H1 (cell line): ENCODE measurements around the gene ATP8B3. TPM values are rescaled to one million over a fixed set of nuclear protein-coding genes. Genes with fewer than 3 reads are reported as not detected.

Experiments used
- CTCF ChIA-PET: fragments of 300-600 bp; sonication (Branson Sonifier 250); formaldehyde crosslinking; loops from one replicate; lab custom pipeline; 2021; ENCODE audit not compliant: partially characterized antibody; lab: Charles Lee
- POLR2A ChIA-PET: fragments of 300-600 bp; sonication (Branson Sonifier 250); formaldehyde crosslinking; loops from one replicate; lab custom pipeline; 2021; ENCODE audit warnings: inconsistent platforms; ENCODE audit not compliant: partially characterized antibody; lab: Charles Lee
- DNase-seq, 2 experiments: peaks; one replicate each; pipeline versions ENCODE4 v3.0.0 to v3.0.0-alpha.2; 2010 to 2022; ENCODE audit warnings: low spot score in 2 of 2, low read depth in 1 of 2, mixed read lengths in 1 of 2
- FAIRE-seq: peaks from 2 replicates; lab custom pipeline; 2011; peaks lifted over from hg19 to GRCh38; lab: Jason Lieb, UNC
- H2AFZ ChIP-seq: 2 replicates; pipeline ENCODE4 v1.8.1; 2012; ENCODE audit warnings: low read length, inconsistent platforms
- H2AK5ac ChIP-seq: 2 replicates; pipeline ENCODE4 v1.6.1; 2013; ENCODE audit warnings: low read depth, low read length
- H2BK120ac ChIP-seq: replicated peaks from 2 replicates; pipeline ENCODE3; 2013; ENCODE audit warnings: low read depth, low read length, inconsistent platforms
- H2BK12ac ChIP-seq: 2 replicates; pipeline ENCODE4 v1.6.1; 2013; ENCODE audit warnings: low read depth, low read length
- H2BK15ac ChIP-seq: 2 replicates; pipeline ENCODE4 v1.6.1; 2013; ENCODE audit warnings: low read length
- H2BK20ac ChIP-seq: 2 replicates; pipeline ENCODE4 v1.6.1; 2013; ENCODE audit warnings: low read length
- H2BK5ac ChIP-seq: 2 replicates; pipeline ENCODE4 v1.6.1; 2013; ENCODE audit warnings: low read depth, low read length
- H3K14ac ChIP-seq: 2 replicates; pipeline ENCODE4 v1.6.1; 2013; ENCODE audit warnings: inconsistent platforms; ENCODE audit not compliant: insufficient read length
- H3K18ac ChIP-seq: 2 replicates; pipeline ENCODE4 v1.6.1; 2013; ENCODE audit warnings: low read length; ENCODE audit errors: extremely low read depth
- H3K23ac ChIP-seq: 2 replicates; pipeline ENCODE4 v1.6.1; 2013; ENCODE audit warnings: inconsistent platforms; ENCODE audit not compliant: insufficient read length
- H3K23me2 ChIP-seq: 2 replicates; pipeline ENCODE4 v1.6.1; 2013; ENCODE audit warnings: low read depth, low read length
- H3K27ac ChIP-seq: 2 replicates; pipeline ENCODE4 v1.6.1; 2011; ENCODE audit warnings: low read depth, low read length, inconsistent platforms
- H3K27me3 ChIP-seq, 4 experiments: replicated peaks in 1 of 4; 1 replicate in 1 of 4; 2 replicates in 3 of 4; pipeline versions ENCODE4 v1.6.1 to v1.8.1; 2011 to 2013; ENCODE audit warnings: low read length in 3 of 4, mild to moderate bottlenecking in 3 of 4, inconsistent platforms in 2 of 4, mixed read lengths in 2 of 4, moderate library complexity in 1 of 4; ENCODE audit not compliant: control insufficient read depth in 3 of 4, insufficient read depth in 3 of 4; ENCODE audit errors: extremely low read depth in 1 of 4
- H3K36me3 ChIP-seq, 4 experiments: 2 replicates each; pipeline versions ENCODE4 v1.6.1 to v1.8.1; 2011 to 2013; ENCODE audit warnings: mild to moderate bottlenecking in 4 of 4, low read length in 3 of 4, moderate library complexity in 2 of 4, control low read depth in 1 of 4, inconsistent platforms in 1 of 4; ENCODE audit not compliant: insufficient read depth in 4 of 4, control insufficient read depth in 2 of 4
- H3K4ac ChIP-seq: replicated peaks from 2 replicates; pipeline ENCODE3; 2013; ENCODE audit warnings: low read length, low read depth, mixed read lengths, inconsistent platforms; ENCODE audit not compliant: insufficient read length
- H3K4me1 ChIP-seq, 4 experiments: replicated peaks in 1 of 4; 1 replicate in 1 of 4; 2 replicates in 3 of 4; pipeline versions ENCODE4 v1.6.1 to v1.8.1; 2011 to 2013; ENCODE audit warnings: low read length in 3 of 4, inconsistent platforms in 2 of 4, mixed read lengths in 1 of 4; ENCODE audit not compliant: insufficient read depth in 4 of 4, control insufficient read depth in 3 of 4
- H3K4me2 ChIP-seq, 2 experiments: 2 replicates each; pipeline versions ENCODE4 v1.6.1 to v1.8.1; 2011 to 2013; ENCODE audit warnings: low read depth in 2 of 2, low read length in 2 of 2, control low read depth in 1 of 2, inconsistent platforms in 1 of 2, mild to moderate bottlenecking in 1 of 2; ENCODE audit not compliant: insufficient read depth in 1 of 2
- H3K4me3 ChIP-seq, 4 experiments: fragments of 200-600, 300-600 bp in 1 of 4; sonication (generic), shearing (Covaris generic), sonication (Bioruptor Twin) in 1 of 4; 2 replicates each; pipeline versions ENCODE4 v1.5.1 to v1.8.1; 2011 to 2016; ENCODE audit warnings: low read length in 4 of 4, low read depth in 3 of 4, control low read depth in 2 of 4, inconsistent platforms in 2 of 4, mild to moderate bottlenecking in 2 of 4, mixed read lengths in 1 of 4, moderate library complexity in 1 of 4; ENCODE audit not compliant: insufficient read depth in 2 of 4; ENCODE audit errors: extremely low read depth in 1 of 4
- H3K56ac ChIP-seq: replicated peaks from 2 replicates; pipeline ENCODE3; 2013; ENCODE audit warnings: low read depth, mild to moderate bottlenecking, mixed read lengths, low read length, inconsistent platforms; ENCODE audit not compliant: insufficient read length
- H3K79me1 ChIP-seq: 2 replicates; pipeline ENCODE4 v1.6.1; 2013; ENCODE audit warnings: low read depth, low read length, control low read depth
- H3K79me2 ChIP-seq, 2 experiments: 2 replicates each; pipeline versions ENCODE4 v1.6.1 to v1.8.1; 2012 to 2013; ENCODE audit warnings: low read length in 2 of 2, mild to moderate bottlenecking in 2 of 2, inconsistent platforms in 1 of 2; ENCODE audit not compliant: insufficient read depth in 2 of 2, control insufficient read depth in 1 of 2
- H3K9ac ChIP-seq, 4 experiments: replicated peaks in 1 of 4; 1 replicate in 1 of 4; 2 replicates in 3 of 4; pipeline versions ENCODE4 v1.6.1 to v1.8.1; 2011 to 2013; ENCODE audit warnings: low read depth in 3 of 4, low read length in 3 of 4, control low read depth in 2 of 4, mild to moderate bottlenecking in 2 of 4, moderate library complexity in 2 of 4, inconsistent platforms in 1 of 4; ENCODE audit errors: extremely low read depth in 1 of 4
- H3K9me3 ChIP-seq, 2 experiments: 2 replicates each; pipeline versions ENCODE4 v1.6.1 to v1.8.1; 2012 to 2013; ENCODE audit warnings: mild to moderate bottlenecking in 2 of 2, moderate library complexity in 2 of 2, control low read depth in 1 of 2, inconsistent platforms in 1 of 2, low read depth in 1 of 2, low read length in 1 of 2, mixed read lengths in 1 of 2; ENCODE audit not compliant: insufficient read depth in 2 of 2
- H4K20me1 ChIP-seq, 2 experiments: replicated peaks in 1 of 2; 2 replicates each; pipeline versions ENCODE3 to v1.8.1; 2011 to 2013; ENCODE audit warnings: inconsistent platforms in 2 of 2, low read length in 2 of 2, mild to moderate bottlenecking in 1 of 2; ENCODE audit not compliant: insufficient read depth in 2 of 2, control insufficient read depth in 1 of 2
- H4K5ac ChIP-seq: 2 replicates; pipeline ENCODE4 v1.6.1; 2013; ENCODE audit warnings: low read length, low read depth, mixed read lengths, inconsistent platforms; ENCODE audit not compliant: insufficient read length
- H4K8ac ChIP-seq: 2 replicates; pipeline ENCODE4 v1.8.0; 2013; ENCODE audit warnings: mild to moderate bottlenecking, moderate library complexity, low read length, inconsistent platforms; ENCODE audit not compliant: insufficient read depth; ENCODE audit errors: extremely low read depth
- H4K91ac ChIP-seq: replicated peaks from 2 replicates; pipeline ENCODE3; 2013; ENCODE audit warnings: low read length, mixed read lengths, inconsistent platforms; ENCODE audit not compliant: insufficient read length
- WGBS, 2 experiments: shearing (Covaris generic) in 1 of 2; methylation state at CpG; one replicate each; pipeline versions ENCODE4 v1.1.6 to v1.1.7; 2013 to 2015; ENCODE audit warnings: low lambda C conversion rate in 2 of 2, mixed read lengths in 2 of 2, inconsistent platforms in 1 of 2, low coverage in 1 of 2, missing lambda C conversion rate in 1 of 2; ENCODE audit not compliant: insufficient replicate concordance in 2 of 2, insufficient coverage in 1 of 2, insufficient read length in 1 of 2; ENCODE audit errors: extremely low coverage in 1 of 2, missing lambda C conversion rate in 1 of 2; 5-methylcytosine and 5-hydroxymethylcytosine counted together
- long read RNA-seq, 2 experiments: library from RNA in 1 of 2; library from capped mRNA in 1 of 2; stranded (forward); transcript quantifications; one replicate each; pipeline ENCODE4 v2.0.0, GENCODE V29; 2021; ENCODE audit warnings: inconsistent platforms in 1 of 2
- polyA minus RNA-seq, 3 experiments: library from RNA; depleted of rRNA, polyadenylated mRNA; stranded (reverse); fragments of >200 nt; gene quantifications; 1 replicate in 2 of 3; 2 replicates in 1 of 3; pipeline ENCODE4 v1.2.3, GENCODE V29; 2011
- polyA plus RNA-seq, 7 experiments: library from polyadenylated mRNA; depleted of rRNA in 3 of 7; stranded (reverse) in 5 of 7; unstranded in 2 of 7; fragments of >200 nt in 5 of 7; fragments of 200-250 nt in 2 of 7; gene quantifications; 1 replicate in 5 of 7; 2 replicates in 1 of 7; 4 replicates in 1 of 7; pipeline versions ENCODE4 v1.2.1 to v1.2.3, GENCODE V29; 2011 to 2013; ENCODE audit warnings: missing spikeins in 2 of 7, mixed read lengths in 2 of 7
- total RNA-seq: library from RNA; stranded (reverse); fragmentation: NEBNext Ultra II Directional; extraction: Animal tissue kit (Norgen Biotek cat#: 25700); gene quantifications from 2 replicates; pipeline ENCODE4 v1.2.1, GENCODE V29; 2021

Gene ATP8B3, protein sequence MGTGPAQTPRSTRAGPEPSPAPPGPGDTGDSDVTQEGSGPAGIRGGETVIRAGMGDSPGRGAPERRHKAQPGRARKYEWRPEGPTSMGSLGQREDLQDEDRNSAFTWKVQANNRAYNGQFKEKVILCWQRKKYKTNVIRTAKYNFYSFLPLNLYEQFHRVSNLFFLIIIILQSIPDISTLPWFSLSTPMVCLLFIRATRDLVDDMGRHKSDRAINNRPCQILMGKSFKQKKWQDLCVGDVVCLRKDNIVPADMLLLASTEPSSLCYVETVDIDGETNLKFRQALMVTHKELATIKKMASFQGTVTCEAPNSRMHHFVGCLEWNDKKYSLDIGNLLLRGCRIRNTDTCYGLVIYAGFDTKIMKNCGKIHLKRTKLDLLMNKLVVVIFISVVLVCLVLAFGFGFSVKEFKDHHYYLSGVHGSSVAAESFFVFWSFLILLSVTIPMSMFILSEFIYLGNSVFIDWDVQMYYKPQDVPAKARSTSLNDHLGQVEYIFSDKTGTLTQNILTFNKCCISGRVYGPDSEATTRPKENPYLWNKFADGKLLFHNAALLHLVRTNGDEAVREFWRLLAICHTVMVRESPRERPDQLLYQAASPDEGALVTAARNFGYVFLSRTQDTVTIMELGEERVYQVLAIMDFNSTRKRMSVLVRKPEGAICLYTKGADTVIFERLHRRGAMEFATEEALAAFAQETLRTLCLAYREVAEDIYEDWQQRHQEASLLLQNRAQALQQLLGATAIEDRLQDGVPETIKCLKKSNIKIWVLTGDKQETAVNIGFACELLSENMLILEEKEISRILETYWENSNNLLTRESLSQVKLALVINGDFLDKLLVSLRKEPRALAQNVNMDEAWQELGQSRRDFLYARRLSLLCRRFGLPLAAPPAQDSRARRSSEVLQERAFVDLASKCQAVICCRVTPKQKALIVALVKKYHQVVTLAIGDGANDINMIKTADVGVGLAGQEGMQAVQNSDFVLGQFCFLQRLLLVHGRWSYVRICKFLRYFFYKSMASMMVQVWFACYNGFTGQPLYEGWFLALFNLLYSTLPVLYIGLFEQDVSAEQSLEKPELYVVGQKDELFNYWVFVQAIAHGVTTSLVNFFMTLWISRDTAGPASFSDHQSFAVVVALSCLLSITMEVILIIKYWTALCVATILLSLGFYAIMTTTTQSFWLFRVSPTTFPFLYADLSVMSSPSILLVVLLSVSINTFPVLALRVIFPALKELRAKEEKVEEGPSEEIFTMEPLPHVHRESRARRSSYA (N-terminal part only)
- 2.9 and 4.1 TPM in 2 replicates for total RNA-seq
- polyA plus RNA-seq (2011; rRNA removed), result 9.3 and 10.0 TPM in 2 replicates
- polyA plus RNA-seq (2011; cell fraction: cytosol; rRNA removed), result 9.1 TPM
- polyA plus RNA-seq (2011; cell fraction: nucleus; rRNA removed), result 19.8 TPM
- 4.2 to 8.7 TPM (median 7.7 TPM) in 4 replicates for polyA plus RNA-seq (2012, experiment 1 of 2)
- 4.7 TPM for polyA plus RNA-seq (2012, experiment 2 of 2)
- polyA plus RNA-seq (2013, experiment 1 of 2), result 5.4 TPM
- 4.9 TPM for polyA plus RNA-seq (2013, experiment 2 of 2)
- polyA minus RNA-seq (2011; rRNA and poly(A)+ RNA removed), result 4.7 and 7.9 TPM in 2 replicates
- polyA minus RNA-seq (2011; cell fraction: cytosol; rRNA and poly(A)+ RNA removed), result 5.4 TPM
- polyA minus RNA-seq (2011; cell fraction: nucleus; rRNA and poly(A)+ RNA removed), result 5.2 TPM
- long read RNA-seq, experiment 1, partial matches to known transcripts, result 1 of 8 reads
- long read RNA-seq, experiment 1, other reads (novel, unspliced or antisense), result 7 of 8 reads
- long read RNA-seq, experiment 2, partial matches to known transcripts, result 0 of 3 reads
- long read RNA-seq, experiment 2, other reads (novel, unspliced or antisense), result 3 of 3 reads

DNA sequence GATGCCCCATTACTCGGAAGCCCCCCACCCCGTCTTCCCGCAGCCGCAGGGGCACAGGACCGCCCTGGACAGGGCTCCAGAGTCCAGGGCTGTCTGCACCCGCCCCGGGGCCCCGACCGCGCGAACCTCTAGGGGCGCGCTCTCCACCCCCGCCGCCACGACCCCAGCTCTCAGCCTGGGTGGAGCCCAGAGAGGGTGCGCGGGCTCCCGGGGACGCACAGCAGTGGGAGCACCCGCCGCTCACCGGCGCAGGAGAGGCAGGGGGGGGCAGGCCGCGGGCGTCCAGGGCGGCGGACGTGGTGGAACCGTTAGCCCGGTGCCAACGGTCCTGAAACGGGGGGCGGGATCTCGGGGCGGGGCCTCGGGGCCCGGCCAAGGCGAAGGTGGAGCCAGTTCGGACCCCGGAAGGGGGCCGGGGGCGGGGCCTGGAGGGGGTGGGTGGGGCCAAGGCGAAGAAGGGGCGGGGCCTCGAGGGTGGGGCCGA is at the start of gene ATP8B3:
TSS of gene ATP8B3 (minus strand) at position 335 of the 484 bp plus-strand sequence. CDS start 540 bp downstream, outside the sequence.
- Histone ChIP-seq H3K4me1 (peaks cover 0 to 2% (median 0%) of the 10 kb centered on the region in 4 experiments; a peak in 3 of 7 replicates), H2BK5ac (no peak within 1 kb of the TSS; the same call in 1 of the 2 replicates), H2BK15ac (no peak within 1 kb of the TSS), H4K8ac (peak within 1 kb of the TSS; percentile 79), H3K23me2 (peaks cover 2% of the 10 kb centered on the region), H3K4me2 (peak within 1 kb of the TSS; percentile 63 to 94), H3K56ac (peak within 1 kb of the TSS; percentile 59), H2BK12ac (no peak within 1 kb of the TSS), H2AK5ac (no peak within 1 kb of the TSS), H3K9ac (0 out of 7 replicates have a peak within 1 kb of the TSS, but pooled peaks of 1 of the 4 experiments have one; percentile 25), H2BK20ac (no peak within 1 kb of the TSS), H3K14ac (no peak within 1 kb of the TSS), H4K5ac (no peak within 1 kb of the TSS), H3K4ac (peak within 1 kb of the TSS; percentile 69), H3K4me3 (peak within 1 kb of the TSS; percentile 49 to 69 (median 56)), H4K20me1 (peaks cover 2 to 3% of the 10 kb centered on the region in 2 experiments), H3K79me1 (no peaks in the 10 kb centered on the region; the same call in 1 of the 2 replicates), H3K27me3 (peaks cover 0 to 3% (median 0%) of the 10 kb centered on the region in 4 experiments; a peak in 3 of 7 replicates), H4K91ac (peak within 1 kb of the TSS; percentile 65), H2BK120ac (no peak within 1 kb of the TSS), H3K9me3 (no peaks in the 10 kb centered on the region), H3K23ac (no peak within 1 kb of the TSS), H3K36me3 (peaks cover 3 to 12% (median 8%) of the 10 kb centered on the region in 4 experiments; a peak in 6 of 8 replicates), H3K27ac (no peak within 1 kb of the TSS; the same call in 1 of the 2 replicates), H3K18ac (peak within 1 kb of the TSS; percentile 78), H3K79me2 (no peaks in the 10 kb centered on the region), H2AFZ (no peak within 1 kb of the TSS)
- 8% methylated on average over 27 of the region's 48 CpGs; no CpG with 5 or more reads in 1 of the 2 experiments for WGBS, 2 experiments
- CTCF ChIA-PET, result interaction anchor here (1.0 to 6.2 kb wide), 4 partner anchors 11 to 18 kb away, joined by 3 to 73 read pairs (median 6); no protein-coding TSS in a partner anchor
- peak in 1 of 2 experiments; percentile 76 for DNase-seq
- POLR2A ChIA-PET, result interaction anchor here (1.2 kb wide), 1 partner anchor 18 kb away, joined by 4 read pairs; no protein-coding TSS in a partner anchor
- FAIRE-seq, result no peak
